Upper lobe of left lung (tissue), 4 donors: Measurements from ENCODE around the gene CACNB3.
"Not testable (repeated sequence)": the region's sequence is repeated elsewhere in the genome, so short reads cannot be mapped to it uniquely, and the experiment has no call there.

Source experiments
- CTCF ChIP-seq, 6 experiments: fragments of 450-650 bp in 4 of 6; fragments of 200-600 bp in 2 of 6; sonication (generic) in 2 of 6; IDR thresholded peaks; one replicate each; pipeline ENCODE4 v1.5.1; 2016 to 2019; ENCODE audit warnings: antibody characterized with exemption in 6 of 6
- EP300 ChIP-seq, 4 donors: sonication (generic); formaldehyde crosslinking; IDR thresholded peaks; one replicate each; pipeline ENCODE4 v1.5.1; 2017; ENCODE audit warnings: antibody characterized with exemption in 4 of 4, control low read depth in 2 of 4
- POLR2A ChIP-seq, 4 donors: fragments of 450-650 bp; IDR thresholded peaks; one replicate each; pipeline ENCODE4 v1.5.1; 2016 to 2017; ENCODE audit warnings: antibody characterized with exemption in 4 of 4, mild to moderate bottlenecking in 2 of 4
- POLR2AphosphoS5 ChIP-seq, 2 donors: sonication (generic); formaldehyde crosslinking; IDR thresholded peaks; one replicate each; pipeline ENCODE4 v1.5.1; 2017; ENCODE audit warnings: antibody characterized with exemption in 2 of 2

GRCh38 chr12:48860236-48860635, 41.9 kb downstream of the CACNB3 start:
- TF ChIP-seq CTCF, EP300, POLR2A, POLR2AphosphoS5 (IDR thresholded peaks at IDR 0.05): not testable (repeated sequence)
